BE2C (cell line): ENCODE data around the gene SPOCK2.

Experiments used
- DNase-seq: peaks from one replicate; pipeline ENCODE4 v3.0.0-alpha.2; 2020
- H3K27me3 ChIP-seq: fragments of 250-450 bp; sonication (Bioruptor Pico); 2 replicates; pipeline ENCODE4 v1.5.1; 2020; ENCODE audit warnings: mild to moderate bottlenecking
- H3K36me3 ChIP-seq: fragments of 250-450 bp; sonication (Bioruptor Pico); 2 replicates; pipeline ENCODE4 v1.5.1; 2020; ENCODE audit warnings: mild to moderate bottlenecking
- H3K4me1 ChIP-seq: fragments of 250-450 bp; sonication (Bioruptor Pico); 2 replicates; pipeline ENCODE4 v1.5.1; 2020
- H3K4me3 ChIP-seq: 2 replicates; pipeline ENCODE4 v1.5.1; 2011; ENCODE audit warnings: low read depth, low read length
- H3K9me3 ChIP-seq: fragments of 250-450 bp; sonication (Bioruptor Pico); 2 replicates; pipeline ENCODE4 v1.5.1; 2020
- TF ChIP-seq, protein P1 (sequence below): IDR thresholded peaks from 2 replicates; pipeline ENCODE4 v1.5.1; 2012; ENCODE audit warnings: mild to moderate bottlenecking, low read depth, low read length

Gene SPOCK2

DNA sequence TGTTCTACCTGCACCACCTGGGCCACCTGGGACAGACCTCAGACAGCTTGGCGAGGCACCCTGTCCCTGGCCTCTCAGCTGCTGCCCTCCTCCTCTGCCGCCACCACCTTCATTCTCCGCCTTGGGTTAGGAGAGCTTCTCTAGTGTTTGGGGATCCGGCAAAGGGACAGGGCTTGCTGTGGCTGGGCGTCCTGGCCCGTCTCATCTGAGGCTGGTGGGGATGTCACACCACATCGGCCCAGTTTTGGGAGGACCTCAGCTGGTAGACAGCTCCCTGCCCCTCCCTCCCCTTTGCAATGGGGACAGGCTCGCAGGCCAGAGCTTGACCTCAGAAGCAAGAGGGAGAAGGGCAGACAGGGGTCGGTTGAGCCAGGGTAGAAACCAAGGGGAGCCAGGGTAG is 26.4 kb downstream of the SPOCK2 start:
- Histone ChIP-seq H3K9me3 (no peaks in the 10 kb centered on the region), H3K27me3 (no peaks in the 10 kb centered on the region), H3K4me1 (no peaks in the 10 kb centered on the region), H3K4me3 (no peak overlapping the region), H3K36me3 (no peaks in the 10 kb centered on the region)
- TF ChIP-seq, protein P1, sequence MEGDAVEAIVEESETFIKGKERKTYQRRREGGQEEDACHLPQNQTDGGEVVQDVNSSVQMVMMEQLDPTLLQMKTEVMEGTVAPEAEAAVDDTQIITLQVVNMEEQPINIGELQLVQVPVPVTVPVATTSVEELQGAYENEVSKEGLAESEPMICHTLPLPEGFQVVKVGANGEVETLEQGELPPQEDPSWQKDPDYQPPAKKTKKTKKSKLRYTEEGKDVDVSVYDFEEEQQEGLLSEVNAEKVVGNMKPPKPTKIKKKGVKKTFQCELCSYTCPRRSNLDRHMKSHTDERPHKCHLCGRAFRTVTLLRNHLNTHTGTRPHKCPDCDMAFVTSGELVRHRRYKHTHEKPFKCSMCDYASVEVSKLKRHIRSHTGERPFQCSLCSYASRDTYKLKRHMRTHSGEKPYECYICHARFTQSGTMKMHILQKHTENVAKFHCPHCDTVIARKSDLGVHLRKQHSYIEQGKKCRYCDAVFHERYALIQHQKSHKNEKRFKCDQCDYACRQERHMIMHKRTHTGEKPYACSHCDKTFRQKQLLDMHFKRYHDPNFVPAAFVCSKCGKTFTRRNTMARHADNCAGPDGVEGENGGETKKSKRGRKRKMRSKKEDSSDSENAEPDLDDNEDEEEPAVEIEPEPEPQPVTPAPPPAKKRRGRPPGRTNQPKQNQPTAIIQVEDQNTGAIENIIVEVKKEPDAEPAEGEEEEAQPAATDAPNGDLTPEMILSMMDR, result no peak
- DNase-seq, result no peak

DNA sequence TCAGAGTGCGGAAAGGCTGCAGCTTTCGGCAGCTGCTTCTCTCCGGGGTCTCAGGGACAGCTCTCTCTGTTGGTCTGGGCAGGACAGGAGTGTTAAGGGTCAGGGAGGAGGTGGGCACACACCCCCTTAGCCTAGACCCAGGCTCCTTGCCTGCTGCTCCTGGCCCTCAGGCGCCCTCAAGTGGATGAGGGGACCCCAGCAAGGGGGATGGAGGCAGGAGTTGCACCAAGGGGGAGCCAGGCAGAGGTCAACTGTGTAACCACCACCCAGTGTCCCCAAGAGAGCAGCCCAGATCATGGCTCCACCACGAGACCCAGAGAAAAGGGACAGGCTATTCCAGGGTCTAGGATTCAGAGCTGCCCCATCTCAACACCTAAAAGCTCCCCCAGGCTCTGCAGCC is 26.9 kb downstream of the SPOCK2 start:
- Histone ChIP-seq H3K4me1 (no peaks in the 10 kb centered on the region), H3K4me3 (no peak overlapping the region), H3K36me3 (no peaks in the 10 kb centered on the region), H3K27me3 (no peaks in the 10 kb centered on the region), H3K9me3 (no peaks in the 10 kb centered on the region)
- TF ChIP-seq, protein P1, result peak; percentile 46
- DNase-seq, result peak; percentile 27

DNA sequence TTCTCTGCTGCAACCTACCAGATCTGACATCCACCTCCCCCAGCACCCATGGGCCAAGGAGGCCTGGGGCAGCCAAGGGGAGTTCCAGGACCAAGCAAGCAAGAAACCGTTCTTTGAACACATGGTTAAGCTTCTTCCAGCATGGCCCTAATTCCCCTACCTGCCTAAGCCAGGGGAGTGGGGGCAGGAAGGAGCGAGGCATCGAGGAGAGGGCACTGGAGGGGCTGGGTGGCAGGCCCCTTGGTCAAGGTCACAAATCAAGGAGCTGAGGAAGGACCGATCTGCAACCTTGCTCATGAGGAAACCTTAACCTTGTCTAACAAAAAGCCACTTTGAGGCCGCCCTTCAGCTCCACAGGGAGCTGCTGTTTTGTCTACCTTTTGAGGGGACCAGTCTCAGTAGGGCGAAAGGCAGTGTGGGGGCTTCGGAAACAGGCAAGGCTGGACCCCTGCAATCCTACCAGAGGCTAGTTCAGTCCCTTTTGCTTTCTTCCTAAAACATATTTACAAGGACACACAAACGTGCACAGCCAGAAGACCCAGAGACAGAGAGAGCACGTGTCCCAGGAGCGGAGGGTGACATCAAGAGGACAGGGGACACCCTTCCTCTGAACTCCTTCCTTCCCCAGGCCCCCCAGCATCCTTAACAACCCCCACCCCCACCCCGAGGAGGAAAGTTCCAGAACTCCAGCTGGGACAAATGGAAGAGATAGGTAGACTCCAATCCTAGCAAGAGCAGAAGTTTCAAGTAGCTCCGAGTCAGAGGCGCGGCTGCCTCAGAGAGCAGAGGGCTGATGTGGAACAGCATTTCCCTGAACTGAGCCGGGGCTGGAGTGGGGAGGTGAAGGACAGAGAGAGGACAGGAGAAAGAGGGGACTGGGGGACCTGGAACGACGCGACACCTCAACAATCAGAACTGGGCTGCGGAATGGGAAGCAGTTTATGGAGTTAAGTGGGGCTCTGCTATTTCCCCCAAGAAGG is 28.2 kb downstream of the SPOCK2 start:
- no peaks in the 10 kb centered on the region for H3K9me3 ChIP-seq
- H3K27me3 ChIP-seq, result no peaks in the 10 kb centered on the region
- no peak for DNase-seq
- H3K36me3 ChIP-seq, result no peaks in the 10 kb centered on the region
- H3K4me1 ChIP-seq, result no peaks in the 10 kb centered on the region
- H3K4me3 ChIP-seq, result no peak overlapping the region
- TF ChIP-seq, protein P1, result no peak

DNA sequence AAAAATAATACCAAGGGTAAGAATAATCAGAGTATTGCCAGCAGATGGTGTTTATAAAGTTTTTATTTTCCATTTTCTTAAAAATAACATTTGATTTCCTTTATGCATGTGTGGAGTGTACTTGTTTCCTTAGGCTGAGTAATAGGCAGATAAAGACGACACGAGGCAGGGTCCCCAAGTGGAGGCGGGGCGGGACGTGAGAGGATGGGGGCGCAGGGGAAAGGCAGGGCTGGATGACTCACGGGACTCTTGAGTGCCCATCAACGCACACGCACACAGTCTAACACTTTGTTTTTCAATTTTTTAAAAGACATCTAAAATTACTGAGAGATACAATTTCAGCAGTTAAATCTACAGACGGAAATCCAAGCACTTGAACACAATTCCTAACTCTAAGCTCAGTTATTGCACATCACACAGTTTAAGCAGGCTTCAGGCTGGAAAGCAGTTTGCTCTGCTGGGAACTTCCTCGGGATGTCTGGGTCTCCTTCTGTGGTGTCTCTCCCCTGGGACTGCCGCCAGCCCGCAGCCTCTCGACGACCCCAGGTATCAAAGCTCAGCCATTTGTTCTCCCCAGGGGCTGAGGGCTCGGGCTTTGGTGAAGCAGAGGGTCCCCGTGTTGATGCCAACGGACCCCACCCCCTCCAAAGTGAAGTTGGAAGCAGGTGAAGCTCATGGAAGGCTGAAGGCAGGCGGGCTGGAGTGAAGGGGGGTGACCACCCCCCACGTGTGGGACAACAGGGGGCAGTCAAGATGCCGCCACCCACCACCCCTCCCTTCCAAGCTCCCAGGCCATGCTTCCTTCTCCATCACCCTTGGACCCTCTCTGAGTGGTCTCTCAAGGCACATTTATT is 29.1 kb downstream of the SPOCK2 start:
- DNase-seq, result no peak
- TF ChIP-seq, protein P1, result no peak
- no peaks in the 10 kb centered on the region for H3K9me3 ChIP-seq

DNA sequence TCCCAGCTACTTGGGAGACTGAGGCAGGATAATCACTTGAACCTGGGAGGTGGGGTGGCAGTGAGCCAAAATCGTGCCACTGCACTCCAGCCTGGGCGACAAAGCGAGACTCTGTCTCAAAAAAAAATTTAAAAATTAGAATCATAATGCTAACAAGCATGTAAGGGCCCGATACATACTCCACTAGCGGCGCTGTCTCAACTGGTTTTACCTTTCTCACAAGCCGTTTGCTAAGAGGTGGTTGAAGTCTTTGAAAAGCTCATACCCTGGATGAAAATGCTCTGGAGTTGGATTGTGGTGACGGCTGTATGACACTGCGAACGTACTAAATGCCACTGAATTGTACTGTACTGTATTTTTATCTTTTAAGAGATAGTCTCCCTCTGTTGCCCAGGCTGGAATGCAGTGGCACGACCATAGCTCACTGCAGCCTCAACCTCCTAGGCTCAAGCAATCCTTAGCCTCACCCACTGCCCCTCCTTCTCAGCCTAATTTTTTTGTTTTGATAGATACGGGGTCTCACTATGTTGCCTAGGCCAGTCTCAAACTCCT is 29.9 kb downstream of the SPOCK2 start:
- no peak for DNase-seq
- no peaks in the 10 kb centered on the region for H3K27me3 ChIP-seq
- no peaks in the 10 kb centered on the region for H3K4me1 ChIP-seq
- H3K4me3 ChIP-seq, result no peak overlapping the region
- no peaks in the 10 kb centered on the region for H3K36me3 ChIP-seq
- no peaks in the 10 kb centered on the region for H3K9me3 ChIP-seq
- TF ChIP-seq, protein P1, result no peak

More for the DNA sequence above, 29.1 kb downstream of the SPOCK2 start:
- no peaks in the 10 kb centered on the region for H3K4me1 ChIP-seq
- H3K36me3 ChIP-seq, result no peaks in the 10 kb centered on the region
- H3K4me3 ChIP-seq, result no peak overlapping the region
- H3K27me3 ChIP-seq, result no peaks in the 10 kb centered on the region
